Mucosa of gallbladder (tissue), 1 donor: ENCODE measurements around the gene OPN4. TPM values are rescaled to one million over a fixed set of nuclear protein-coding genes. Genes with fewer than 3 reads are reported as not detected.

Experiments
- DNase-seq: peaks from one replicate; pipeline ENCODE4 v3.0.0-alpha.2; 2020; ENCODE audit warnings: low spot score
- total RNA-seq: library from RNA; stranded (reverse); gene quantifications from one replicate; pipeline ENCODE4 v1.2.1, GENCODE V29; 2021
- donor health status: DM: no; HTN: no; CAD: no.

The OPN4 gene
- total RNA-seq, 1 donor from 2014 or later, result not detected

DNA sequence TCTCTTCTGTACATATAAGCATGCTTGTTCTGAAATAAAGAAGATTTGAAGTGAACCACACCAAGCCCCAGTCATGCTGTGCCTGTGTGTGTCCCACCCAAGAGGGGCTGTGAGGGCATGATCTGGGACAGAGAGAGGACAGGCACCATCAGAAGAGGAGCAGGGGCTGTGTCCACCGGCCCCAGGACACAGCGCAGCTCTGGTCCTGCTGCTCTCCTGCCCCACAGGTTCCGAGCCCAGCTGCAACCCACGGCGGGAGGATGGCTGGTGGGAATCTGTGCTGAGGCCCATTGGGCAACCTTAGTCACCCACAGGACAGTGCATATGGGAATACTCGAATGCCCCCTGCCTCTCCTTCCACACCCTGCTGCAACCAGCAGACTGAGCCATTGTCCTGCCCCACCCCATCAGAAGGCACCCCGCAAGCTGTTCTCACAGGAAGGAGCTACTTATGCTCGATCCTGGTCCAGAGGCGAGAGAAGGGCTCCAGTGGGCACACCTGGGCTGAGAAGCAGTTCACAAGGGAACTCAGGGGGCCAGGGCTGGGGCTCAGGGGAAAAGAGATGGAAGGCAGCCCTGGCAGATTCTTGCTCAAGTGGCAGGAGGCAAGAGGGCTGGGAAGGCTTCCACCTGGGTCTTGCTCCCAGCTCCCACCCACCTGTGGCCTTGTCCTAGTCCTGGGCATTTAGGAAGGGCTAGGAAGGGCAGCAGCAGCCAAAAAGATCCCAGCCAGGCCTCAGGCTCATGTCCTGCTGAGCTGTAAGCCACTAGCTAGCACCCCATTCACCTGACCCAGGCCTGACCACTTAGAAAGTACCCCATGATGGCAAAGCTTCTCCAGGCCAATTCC, 45.9 kb downstream of the OPN4 start:
- DNase-seq, result no peak

DNA sequence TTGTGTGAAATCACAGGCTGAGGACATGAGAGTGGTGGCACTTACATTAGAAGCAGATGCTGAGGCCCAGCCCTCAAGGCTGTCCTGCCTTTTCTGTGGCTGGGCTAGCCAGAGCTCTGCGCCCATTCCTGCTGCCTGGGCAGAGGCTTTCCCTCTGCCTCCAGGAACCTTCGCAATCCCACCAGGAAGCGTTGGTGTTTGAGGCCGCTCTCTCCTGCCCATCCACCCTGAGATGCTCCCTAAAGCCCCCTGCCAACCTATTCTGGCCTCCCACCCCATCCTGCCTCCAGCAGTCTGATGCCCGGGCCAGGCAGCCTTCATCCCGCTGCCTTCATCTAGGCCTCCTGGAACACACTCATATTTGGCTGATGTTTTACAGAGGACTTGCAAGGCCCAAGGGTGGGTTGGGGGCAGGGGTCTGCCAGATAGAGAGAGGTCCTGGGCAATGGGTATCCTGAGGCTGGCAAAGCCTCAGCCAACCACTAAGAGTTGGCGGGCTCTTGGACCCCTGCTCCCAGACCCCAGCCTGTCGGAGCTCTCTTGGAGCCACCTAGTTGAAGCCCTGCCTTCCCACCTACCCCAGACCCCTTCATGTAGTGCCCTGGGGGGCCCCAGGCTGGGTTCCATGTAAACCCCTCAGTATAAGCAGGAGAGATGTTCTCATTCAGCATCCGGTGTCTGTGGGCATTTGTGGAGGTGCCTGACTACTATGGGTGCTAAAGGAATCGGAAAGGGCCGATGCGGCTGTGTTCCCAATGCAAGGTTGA, 46.7 kb downstream of the OPN4 start:
- DNase-seq, result no peak

DNA sequence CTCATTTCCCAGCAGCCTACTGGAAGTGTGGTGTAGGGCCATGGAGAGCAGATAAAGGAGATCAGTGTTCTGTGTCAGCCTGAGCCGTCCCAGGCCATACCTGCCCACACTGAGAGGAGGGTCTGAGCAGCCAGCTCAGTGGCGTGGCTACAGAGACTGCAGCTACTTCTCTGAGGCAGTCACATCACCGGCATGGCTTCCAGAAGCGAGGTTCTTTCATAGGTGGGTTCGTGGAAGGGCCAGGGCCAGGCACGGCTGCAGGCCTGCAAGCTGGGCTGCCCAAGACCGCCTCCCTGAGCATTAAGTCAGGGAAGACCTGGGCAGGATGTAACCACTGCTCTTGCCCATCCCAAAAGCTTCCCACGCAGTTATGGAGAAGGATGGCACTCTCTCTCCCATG, 48.8 kb downstream of the OPN4 start:
- DNase-seq, result no peak

DNA sequence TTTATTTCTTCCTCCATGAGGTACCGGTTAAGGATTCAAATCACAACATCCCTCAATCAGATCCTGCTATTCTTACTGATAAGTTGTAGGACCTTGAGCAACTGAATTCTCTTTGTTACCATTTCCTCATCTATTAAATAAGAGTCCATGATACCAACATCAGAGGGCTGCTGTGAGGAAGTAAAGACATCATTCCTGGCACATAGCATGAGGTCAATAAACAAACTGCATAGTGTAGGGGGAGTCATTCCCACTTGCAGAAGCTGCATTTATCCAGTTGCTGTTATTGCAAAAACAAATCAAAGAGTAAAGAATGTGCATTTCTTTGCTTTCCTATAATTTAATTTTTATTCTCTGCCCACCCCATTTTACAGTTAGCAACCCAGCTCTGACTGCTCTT, 50.8 kb downstream of the OPN4 start:
- DNase-seq, result no peak

DNA sequence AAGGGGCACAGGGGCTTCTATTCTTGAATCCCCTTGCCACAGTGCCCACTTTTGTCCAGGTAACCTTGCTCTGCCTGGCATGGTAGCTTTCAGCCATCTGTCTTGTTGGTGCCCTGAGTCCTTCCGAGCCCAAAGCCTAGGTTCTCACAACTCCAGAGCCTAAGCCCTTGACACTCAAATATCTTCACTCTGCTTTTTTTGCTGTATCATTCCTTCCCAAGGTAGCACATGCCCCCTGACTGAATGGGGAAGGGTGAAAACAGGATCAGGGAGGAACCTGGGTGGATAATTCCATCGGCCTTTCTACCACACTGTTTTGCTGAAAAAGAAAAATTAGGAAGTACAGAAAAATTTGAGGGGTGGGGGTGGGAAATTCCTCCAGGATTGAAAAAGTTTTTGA, 51.6 kb downstream of the OPN4 start:
- no peak for DNase-seq

DNA sequence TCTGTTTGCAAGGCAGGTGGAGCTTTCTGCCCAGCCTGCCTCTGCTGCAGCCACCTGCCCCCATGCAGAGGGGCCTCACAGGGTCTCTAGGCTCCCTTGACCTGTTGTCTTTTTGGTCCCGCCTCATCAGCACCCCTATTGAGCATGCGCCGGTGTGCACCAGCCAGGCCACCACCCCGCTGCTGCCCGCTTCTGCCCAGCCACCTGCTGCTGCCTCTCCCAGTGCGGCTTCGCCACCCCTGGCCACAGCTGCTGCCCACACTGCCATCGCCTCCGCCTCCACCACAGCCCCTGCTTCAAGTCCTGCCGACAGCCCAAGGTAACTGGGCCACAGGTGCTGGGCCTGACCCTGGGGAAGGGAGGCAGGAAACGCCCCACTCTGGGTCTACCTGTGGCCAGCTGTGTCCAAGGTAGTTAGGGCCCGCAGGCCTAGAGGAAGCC, 52.1 kb downstream of the OPN4 start:
- no peak for DNase-seq

DNA sequence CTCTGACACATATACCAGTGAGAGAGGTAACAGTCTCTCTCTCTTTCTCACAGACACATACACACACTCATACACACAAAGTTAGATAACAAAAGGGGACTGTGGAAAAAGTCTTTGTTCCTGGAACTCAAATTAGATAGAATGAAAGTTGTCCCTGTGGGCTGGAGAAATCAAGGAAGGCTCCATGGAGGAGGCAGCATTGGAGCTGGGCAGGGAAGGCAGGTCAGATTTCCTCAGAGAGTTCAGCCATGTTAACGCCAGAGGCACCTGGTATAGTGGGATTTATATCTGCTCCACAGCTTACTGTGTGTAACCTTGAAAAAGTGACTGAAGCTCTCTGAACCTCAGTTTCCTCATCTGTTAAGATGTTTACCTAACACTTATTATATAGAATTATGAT, 52.6 kb downstream of the OPN4 start:
- no peak for DNase-seq

DNA sequence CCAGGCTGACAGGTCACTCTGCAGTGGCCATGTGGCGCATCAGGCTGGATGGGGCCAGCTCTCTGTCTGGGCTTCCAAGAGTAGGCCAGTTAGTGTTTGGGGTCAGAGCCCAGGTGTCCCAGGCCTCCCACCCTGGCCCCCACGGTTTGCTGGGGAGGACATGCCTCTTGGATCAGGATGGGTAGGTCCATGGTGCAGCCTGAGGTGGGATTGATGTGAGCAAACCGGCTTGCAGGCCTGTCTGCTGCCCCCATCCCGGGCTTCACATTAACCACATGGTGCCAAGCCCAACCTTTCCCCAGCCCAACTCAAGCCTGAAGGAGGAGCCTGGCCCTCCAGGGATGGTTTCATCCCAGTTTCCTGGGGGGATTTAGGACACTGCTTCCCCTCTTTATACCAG, 53.2 kb downstream of the OPN4 start:
- no peak for DNase-seq

DNA sequence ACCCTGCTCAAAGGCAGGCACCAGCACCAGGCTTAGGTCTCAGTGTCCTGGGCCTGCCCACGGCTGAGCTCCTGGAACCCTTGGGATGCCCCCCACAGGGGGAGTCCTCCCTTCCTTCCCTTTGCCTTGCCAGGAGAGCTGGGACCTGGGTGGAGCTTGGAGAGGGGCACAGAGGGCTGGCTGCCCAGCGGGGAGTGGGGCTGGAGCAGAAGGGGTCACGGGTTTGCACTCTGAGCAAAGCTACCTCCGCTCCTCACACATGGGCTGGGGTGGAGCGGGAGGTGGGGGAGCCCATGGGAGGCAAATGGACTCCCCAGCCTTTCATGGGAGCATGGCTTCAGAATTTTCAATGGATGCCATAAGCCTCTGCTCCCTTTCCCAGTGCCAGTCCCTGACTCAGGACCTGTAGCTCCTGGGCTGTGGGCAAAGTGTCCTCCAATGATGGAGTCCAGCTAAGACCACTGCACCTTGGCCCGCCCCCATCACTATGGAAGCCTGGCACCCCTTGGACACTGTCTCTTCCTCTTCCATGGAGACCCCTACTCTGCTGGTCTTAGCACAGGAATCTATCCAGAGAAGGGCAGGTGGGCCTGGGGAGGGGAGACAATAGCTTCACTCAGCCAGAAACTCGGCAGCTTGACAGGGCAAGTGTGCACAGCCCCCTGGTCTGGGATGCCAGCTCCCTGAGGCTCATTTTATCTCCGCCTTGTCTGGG, 53.9 kb downstream of the OPN4 start:
- DNase-seq, result no peak

DNA sequence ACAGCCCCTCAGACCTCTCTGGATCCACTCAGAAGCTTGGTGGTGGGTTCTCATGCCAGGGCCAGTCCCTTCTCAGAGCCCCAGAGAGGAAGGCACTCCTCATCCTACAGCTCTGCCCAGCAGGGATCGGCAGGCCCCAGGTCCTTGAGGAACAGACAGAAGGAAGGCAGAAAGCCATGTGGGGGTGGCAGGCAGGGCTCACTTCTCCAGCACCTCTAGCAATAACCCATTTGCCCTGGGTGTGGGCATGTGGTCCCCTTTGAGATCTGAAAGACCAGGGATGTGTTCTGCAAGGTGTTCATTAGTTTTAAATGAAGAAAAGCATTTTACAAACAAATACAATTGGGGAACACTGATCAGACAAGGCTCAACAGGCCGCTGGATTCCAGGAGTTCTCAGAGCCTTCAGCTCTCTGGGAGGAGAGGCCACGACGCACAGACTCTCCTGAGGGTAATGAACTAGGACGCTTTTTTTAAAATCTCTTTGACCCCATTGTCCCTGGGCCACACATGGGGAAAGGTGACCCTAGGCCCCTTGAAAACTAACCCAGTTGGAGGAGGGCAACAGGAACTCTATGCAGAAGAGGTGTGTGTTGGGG, 54.5 kb downstream of the OPN4 start:
- no peak for DNase-seq

DNA sequence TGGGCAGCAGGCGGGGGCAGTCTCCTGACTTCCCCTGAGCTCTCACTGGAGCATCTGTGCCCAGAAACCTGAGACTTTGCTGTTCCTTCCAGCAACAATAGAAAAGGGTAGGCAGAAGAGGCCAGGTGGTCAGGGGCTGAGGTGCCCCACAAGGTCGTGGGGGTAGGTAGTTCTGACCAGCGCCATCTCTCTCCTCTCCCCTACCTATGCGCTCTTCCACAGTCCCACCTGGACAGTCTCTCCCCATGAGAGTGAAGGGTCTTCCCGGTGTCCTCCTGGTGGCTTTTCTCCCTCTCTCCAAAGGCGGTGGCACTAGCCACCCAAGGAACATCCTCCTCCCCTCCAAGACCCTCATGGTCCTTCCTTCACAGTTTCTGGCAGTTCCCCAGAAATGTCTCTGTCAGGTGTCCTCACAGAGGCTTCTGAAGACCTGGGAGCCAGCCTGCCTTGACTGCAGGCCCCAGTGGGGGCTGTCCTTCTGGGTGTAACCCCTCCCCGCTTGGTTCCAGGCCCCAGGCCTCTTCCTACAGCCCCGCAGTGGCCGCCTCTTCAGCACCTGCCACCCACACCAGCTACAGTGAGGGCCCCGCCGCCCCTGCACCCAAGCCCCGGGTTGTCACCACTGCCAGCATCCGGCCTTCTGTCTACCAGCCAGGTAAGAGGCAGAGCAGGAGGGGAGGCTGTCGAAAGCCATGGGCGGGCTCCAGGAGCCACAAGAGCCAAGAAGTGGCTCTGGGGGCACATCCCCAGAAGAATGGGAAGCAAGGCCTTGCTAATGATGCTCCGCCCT, 55.2 kb downstream of the OPN4 start:
- DNase-seq, result no peak

DNA sequence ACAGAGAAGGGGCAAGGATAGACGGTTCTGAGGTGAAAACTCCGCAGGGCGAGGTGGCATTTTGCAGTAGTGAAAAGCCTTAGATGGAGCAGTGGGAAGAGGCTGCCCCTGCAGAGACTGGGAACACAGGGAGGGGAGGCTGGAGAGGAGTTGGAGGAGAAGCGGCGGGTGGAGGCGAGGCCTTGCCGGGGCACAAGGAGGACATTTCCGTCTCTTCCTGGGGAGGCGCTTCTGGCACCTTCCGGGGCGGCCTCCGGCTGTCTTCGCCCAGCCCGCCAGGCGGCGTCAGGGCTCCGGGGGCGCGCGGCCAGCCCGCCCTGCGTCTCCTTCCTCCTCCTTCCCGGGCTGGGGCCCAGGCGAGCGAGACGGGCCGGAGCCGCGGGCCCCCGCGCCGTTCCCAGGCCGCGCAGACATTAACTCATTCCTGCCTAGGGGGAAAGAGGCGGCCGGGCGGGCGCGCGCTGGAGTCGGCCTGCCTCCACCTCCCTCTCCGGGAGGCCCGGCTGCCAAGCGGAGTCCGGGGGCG, 56.7 kb downstream of the OPN4 start:
- DNase-seq, result peak; percentile 88

DNA sequence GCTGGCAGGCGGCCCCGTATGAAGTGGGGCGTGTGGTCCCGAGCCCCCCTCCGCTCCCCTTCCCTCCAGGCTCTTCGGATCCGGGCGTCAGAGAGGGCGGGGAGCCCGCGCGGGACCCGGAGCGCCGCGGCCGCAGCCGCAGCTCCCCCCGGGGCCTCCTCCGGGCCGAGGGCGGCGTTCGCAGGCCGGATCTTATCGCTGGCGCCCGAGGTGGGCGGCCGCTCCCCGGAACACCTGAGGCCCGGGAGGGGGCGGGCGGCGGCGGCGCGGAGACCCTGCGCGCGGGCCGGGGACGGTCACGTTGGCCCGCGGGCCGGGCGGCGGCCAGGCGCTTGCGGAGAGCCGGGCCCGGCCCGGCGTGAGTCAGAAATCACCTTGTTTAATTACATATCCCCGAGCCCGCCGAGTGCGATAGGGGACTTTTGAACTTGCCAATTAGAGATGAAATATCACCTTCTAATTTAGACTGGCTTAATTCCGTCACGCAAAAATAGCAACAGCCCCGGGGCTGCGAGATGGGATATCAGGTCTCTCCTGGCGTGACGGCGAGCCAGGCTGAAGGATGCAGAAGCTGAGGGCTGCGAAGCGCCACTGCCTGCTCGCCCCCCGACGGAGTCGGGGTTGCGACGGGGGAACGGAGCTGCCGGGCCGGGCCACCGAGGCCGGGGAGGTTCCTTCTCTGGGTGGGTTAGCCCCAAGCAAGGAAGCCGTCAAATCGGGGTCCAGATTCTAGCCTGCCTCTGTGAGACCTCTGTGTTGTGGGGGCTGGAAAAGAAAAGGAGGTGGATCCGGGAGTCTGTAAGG, 57.4 kb downstream of the OPN4 start:
- DNase-seq, result peak; percentile 35

DNA sequence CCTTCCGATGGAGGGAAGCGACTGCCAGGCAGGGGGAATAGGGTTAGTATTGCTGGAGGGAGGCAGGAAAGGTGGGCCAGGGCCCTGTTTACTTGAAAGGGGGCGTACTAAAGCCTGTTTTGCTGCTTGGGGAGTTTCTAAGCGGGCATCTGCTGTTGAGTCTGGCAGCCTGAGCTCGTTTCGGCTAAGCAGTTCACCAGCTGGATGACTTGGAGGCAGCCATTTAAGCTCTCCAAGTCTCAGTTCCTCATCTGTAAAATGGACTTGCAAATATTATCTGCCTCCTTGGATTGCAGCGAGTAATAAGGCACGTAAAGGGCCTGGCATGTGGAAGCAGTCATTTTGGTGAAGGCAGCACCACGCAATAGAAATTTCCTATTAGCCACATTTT, 58.0 kb downstream of the OPN4 start:
- DNase-seq, result no peak

DNA sequence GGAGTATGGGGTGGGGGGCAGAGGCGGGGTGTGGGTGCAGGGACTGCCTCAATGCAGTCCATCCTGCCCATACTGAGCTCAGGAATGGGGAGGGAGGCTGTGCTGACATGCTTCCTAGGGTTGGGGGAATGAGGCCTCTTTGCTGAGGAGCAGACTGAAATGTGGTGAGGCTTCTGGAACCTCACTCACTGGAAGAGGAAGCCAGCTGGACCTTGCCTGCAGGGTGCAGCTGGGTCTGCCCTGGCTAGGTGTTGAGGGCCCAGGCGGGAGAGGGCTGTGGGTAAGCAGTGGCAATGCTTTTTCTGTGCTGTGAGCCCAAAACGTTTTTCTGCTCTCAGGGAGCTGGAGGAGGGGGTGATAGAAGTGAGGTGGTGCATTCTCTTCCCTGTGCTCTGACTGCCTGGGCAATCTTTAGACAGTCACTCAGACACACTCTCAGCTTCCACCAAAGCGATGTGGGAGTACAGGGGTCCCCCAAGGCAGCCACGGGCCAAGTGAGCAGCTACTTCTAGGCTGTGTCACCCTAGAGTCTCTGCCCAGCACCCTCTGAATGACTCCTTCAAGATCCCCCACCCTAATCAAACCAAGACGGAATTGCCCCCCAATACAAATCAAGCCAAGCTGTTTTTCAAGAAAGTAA, 60.9 kb downstream of the OPN4 start:
- no peak for DNase-seq

DNA sequence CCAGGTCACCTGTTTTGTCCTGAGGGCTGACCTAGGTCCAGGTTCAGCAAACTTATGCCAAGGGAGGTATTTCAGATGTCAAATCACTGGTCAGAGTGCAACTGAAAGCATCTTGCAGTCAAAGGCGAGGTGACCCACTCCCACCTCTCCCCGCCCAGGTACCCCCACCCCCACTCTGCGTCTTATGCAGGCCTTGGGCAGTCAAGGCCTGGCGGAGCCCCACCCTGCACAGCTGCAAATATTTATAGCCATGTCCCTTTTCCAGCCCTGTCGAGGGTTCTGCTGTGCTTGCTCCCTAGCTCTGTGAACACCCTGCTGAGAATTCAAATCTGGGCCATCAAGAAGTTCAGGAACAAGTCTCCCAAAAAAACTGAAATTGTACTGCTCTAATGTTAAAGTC, 61.5 kb downstream of the OPN4 start:
- no peak for DNase-seq
